Germinal center (tissue), 1 donor: Measurements from ENCODE around the gene CPEB4.

Experiments
- DNase-seq: peaks from one replicate; pipeline ENCODE4 v3.0.0; 2012; ENCODE audit warnings: mixed read lengths, low spot score

Gene CPEB4

DNA sequence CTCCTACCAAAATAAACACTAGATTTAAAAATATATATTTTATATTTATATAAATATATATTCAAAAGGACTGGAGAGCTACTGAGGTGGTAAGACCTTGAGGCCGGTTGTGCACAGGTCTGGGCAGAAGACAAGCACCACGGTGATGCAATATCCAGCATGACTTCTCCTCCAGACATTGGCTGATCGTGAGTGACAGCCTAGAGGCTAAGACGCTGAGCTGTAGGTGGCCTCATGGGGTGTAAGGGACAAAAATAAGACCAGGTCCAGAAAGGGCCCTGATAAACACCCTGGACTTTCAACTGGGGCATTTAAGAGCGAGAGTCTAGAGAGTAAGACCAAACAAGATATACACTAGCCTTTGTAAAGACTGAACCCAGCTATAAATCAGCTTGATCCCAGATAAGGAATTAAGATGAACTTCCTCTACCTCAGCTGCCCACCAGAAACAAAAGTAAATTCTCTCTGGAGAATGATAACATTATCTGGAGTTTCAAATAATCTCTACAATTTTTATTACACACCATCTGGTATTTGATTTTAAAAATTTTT, 86.6 kb downstream of the CPEB4 start:
- DNase-seq = no peak

DNA sequence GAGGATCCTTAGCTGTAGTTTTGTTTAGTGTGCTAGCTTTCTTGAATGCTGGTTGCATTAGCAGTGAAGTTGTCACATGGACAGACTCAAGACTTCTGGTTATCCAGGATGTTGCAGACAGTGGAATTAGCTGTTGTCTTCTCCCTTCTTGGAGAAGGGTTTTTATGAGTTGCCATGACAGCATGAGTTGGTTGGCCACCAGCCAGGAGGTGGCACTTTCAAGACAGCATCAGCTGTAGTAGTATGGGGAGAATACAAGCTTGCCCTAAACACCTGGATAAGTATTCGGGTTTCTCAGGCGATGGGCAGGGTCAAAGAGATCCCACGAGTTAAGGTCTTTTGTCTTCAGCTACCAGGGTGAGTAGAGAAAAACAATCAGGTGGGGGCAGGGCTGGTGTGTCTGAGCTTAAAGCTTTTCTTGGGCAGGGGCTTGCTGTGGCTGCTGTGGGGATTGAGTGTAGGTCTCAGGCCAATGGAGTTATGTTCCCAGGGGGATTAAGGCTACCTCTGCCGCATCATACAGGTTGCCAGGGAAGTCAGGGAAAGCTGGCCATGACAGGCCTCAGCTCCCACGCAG, 93.1 kb downstream of the CPEB4 start:
- no peak for DNase-seq

DNA sequence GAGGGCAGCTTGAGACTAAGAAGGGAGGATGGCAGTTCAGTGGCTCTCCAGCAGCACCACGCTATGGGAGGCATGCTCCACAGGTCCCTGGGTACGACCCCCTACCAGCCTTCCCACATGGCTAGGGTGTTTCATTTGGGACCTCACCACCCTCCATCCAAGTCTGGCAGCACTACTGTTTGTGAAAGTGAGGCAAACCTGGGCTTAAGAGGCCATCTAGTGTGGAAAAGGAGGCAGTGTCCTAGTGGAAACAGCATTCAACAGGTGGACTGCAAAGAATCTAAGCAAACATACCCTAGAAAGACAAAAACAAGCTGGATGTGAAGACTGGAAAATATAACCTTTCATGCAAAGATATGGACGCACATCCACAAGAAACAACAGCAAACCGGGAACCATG, 96.1 kb downstream of the CPEB4 start:
- no peak for DNase-seq

DNA sequence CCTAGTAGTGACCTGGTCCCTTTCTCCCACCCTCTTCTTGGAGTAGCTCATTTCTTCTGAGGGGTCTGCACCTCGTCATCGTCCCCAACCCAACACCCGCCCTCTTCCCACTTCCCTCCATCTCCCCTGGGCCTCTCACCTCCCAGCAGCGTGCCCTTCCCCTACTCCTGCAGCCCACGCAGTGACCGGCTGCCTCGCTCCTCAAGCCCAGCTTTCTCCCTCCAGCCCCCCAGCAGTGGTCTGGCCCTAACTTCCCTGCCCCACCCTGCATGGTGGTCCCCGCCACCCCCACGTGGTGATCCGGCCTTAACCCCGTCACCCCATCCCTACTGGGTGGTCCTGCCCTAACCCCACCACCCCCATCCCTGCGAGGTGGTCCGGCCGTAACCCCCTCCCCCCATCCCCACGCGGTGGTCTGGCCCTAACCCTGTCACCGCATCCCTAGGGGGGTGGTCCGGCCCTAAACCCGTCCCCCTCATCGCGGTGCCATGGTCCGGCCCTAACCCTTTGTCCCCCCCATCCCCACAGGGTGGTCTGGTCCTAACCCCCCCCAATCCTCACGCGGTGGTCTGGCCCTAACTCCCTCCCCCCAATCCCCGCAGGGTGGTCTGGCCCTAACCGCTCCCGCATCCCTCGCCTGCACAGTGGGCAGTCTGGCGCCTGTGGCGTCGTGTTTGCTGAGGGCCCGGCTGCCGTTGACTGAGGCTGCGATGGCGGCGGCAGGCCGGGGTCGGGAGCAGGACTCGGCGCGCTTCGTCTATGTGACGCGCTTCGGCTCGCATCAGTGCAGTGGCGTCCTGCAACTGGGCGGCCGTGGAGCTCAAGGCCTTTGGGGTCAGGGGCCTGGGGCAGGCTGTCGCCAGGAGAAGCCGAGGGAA, 100.6 kb downstream of the CPEB4 start, which contains the start of gene C5orf47:
TSS of gene C5orf47 (plus strand) at position 617 of the 878 bp plus-strand sequence. CDS start at position 711, 94 bp downstream.
- DNase-seq = no peak

DNA sequence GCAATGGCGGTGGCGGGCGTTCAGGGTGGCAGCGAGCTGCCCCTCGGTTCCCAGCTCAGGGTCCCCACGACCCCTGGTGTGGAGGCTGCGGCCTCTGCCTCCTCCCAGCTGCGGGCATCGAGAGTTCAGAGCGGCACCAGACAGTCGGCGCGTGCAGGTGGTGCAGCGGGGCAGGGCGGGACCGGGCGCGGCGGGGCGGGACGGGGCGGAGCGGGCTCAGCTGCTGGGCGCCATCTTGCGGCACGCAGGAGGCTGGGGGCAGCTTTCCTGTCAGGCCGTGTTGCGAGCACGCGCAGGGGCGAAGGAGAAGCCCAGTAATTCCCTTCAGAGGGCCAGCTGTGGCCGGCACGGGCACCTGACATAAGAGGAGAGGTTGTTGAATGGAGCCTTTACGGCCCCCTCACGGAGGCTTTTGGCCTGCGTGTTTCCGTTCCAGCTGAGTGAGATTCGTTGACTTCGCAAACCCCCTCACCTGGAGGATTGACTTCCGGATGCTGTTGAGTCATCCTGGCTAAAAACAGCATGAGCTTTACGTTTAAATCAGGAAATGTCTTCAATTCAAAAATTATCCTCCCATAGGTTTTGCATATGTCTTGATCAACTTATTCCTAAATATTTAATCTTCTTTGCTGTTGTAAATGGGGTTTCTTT, 101.4 kb downstream of the CPEB4 start:
- DNase-seq = no peak

DNA sequence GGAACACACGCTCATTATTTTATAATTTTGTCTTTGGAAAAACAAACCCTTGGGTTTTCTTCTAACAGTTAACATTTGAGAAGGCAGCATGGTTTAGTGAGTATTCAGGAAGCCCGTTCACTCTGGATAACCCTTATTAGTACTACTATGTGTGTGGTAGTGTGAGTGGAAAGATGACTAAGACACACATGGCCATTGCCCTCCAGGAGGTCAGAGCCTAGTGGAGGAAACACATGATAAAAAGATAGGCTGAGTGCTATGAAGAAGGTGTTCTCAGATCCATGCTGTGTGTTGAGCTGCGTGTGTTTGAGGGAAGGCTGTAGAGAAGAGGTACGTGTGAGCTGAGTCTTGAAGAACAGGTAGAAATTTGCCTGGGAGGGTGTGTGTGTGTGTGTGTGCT, 109.2 kb downstream of the CPEB4 start:
- no peak for DNase-seq

DNA sequence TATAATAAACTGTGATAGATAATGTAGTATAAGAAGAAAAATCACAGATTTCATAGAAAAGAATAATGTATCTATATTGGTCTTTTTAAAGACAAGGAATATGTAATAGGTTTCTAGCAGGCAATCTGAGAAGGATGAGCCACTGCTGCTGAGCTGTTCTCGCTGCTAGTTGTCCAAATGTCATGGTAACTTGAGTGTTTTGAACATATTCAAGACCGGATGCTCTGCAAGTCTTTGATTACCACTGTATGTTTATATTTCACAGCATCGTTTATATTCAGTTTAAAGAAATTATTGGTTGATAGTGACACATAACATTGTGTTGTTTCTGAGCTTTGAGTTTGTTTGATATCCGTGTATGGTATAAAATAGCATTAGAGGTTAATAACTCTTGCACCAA, 110.4 kb downstream of the CPEB4 start:
- DNase-seq = no peak

DNA sequence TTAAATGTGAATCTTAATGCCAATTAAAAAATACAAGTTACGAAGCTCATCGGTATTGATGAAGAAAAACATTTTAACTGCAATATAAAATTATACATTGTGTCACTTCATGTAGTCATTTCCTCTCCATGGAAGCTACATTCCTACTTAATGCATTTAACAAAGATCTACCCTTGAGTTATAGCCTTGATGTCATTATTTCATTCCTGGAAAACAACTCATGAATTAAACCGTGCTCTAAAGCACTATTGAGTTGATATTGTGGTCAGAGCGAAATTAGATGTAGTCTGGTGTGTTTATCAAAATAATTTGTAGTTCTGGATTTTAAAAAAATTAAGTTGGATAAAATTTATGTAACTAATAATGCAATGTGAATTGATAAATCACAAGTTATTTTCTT, 111.9 kb downstream of the CPEB4 start:
- DNase-seq = no peak

DNA sequence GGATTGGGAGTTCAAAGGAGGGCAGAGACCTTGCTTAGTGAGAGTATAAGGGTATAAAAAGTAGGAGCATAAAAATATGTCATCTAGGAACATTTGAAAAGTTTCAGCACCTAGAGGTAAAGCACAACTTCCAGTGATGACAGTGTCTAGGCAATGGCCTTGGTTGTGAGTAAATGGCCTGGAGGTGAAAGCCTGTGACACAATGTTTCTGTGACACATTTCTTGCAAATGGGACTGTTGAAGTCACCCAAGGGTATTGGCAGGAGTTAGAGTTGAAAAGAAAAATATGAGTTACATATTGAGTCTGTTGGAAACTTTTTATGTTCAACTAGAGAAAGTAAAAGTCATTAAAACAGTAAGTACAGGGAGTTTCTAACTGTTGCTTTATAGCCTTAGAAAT, 115.6 kb downstream of the CPEB4 start:
- no peak for DNase-seq

DNA sequence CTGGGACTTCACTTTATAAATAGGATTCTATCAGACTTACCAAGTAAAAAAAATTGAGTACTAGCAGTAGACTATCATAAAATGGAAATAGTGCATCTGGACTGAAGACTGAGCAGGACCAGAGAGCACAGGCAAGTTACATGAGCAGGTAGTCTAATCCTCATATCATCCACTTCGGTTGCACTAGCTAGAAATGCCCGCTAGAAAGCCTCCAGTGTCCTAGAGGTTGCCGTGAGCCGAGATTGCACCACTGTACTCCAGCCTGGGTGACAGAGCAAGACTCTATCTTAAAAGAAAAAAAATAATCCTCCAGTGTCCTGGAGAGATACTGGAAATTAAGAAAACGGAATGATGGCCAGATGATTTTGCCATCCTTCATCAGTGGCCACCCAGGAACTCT, 120.8 kb downstream of the CPEB4 start:
- no peak for DNase-seq

DNA sequence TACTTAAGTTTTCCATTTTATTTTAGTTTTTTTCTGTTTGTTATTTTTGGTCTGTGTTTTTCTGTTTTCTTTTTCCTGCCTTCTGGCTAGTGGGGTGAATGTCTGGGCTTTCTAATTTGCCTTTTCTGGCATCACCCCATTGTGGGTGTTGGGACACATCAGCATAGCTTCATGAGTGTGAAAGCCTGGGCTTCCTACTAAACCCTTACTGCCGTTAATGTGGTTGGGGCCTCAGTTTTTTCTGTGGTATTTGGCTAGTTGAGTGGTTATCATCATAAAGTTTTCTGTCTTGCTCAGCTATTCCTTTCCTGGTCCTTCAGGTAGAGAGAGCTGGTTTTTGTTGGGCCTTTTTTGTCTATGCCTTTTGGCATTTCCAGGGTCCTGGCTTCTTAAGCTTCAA, 122.2 kb downstream of the CPEB4 start:
- no peak for DNase-seq

DNA sequence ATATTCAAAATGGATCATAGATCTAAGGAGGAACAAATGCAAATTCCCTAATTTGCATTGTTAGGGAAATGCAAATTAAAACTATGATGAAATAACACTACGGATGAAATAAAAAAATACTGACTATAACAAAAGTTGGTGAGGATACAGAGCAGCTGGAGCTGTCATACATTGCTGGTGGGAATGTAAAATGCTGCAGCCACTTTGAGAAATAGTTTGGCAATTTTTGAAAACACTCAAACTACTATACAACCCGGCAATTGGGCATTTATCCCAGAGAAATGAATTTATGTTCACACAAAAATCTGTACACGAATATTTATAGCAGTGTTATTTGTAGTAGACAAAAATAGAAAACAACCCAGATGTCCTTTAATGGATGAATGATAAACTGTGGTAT, 123.3 kb downstream of the CPEB4 start:
- DNase-seq = no peak
